IMR-90 (cell line): ENCODE measurements around the gene C5orf63.

Experiments
- CTCF ChIP-seq: conservative IDR thresholded peaks from 2 replicates; pipeline ENCODE4 v1.5.1; 2012; ENCODE audit warnings: mild to moderate bottlenecking, low read depth, low read length, improper control_type of control experiment
- MAZ ChIP-seq: IDR thresholded peaks from 2 replicates; pipeline ENCODE4 v1.6.1; 2012; ENCODE audit warnings: low read depth, mild to moderate bottlenecking, low read length, improper control_type of control experiment, moderate library complexity, borderline replicate concordance

DNA sequence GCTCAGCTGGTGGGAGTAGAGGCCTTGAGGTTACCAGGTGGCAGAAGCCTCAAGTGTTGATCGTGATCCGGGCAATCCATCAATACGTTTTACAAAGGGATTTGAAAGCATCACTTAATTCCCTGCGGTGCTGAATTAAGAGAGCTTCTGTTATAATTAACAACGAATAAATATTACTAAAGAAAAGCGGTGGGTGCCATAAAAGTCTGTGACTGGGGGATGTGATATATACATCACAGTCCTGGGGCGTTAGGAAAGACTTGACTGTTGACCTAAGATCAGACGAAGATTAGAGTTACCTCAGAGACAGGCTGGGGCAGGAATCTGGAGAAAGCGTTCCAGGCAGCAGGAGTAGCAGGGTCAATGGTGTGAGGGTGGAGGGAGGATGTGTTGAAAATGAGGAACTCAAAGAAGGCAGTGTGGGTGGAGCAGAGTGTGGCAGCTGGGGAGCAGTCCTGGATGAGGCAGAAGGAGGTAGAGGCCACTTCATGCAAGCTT lies 6.7 kb upstream of the C5orf63 start:
- TF ChIP-seq MAZ (no peak), CTCF (no peak)
